Activated T-cell treated with anti-CD3 and anti-CD28 coated beads, Interleukin-2, amount 50 U/mL, for 4 hours (primary cell): ENCODE measurements around the gene TAF10. TPM values are rescaled to one million over a fixed set of nuclear protein-coding genes. Genes with fewer than 3 reads are reported as not detected.

Experiments used
- ATAC-seq, 2 donors: fragments of 200-7000 bp; cut with Tn5 transposase; one replicate each; pipeline ENCODE4 v1.10.0; 2021
- DNase-seq: peaks from one replicate; pipeline ENCODE4 v3.0.0-alpha.2; 2020
- H3K27me3 Mint-ChIP-seq: one replicate; pipeline ENCODE4 v1.8.0; 2021; ENCODE audit warnings: low read depth, mixed read lengths
- H3K36me3 Mint-ChIP-seq: one replicate; pipeline ENCODE4 v1.8.0; 2022; ENCODE audit warnings: mixed read lengths; ENCODE audit not compliant: insufficient read depth
- H3K4me1 Mint-ChIP-seq: one replicate; pipeline ENCODE4 v1.8.0; 2021; ENCODE audit warnings: low read depth, mixed read lengths
- H3K4me3 Mint-ChIP-seq: one replicate; pipeline ENCODE4 v1.8.0; 2021; ENCODE audit warnings: mild to moderate bottlenecking, moderate library complexity, mixed read lengths
- H3K9me3 Mint-ChIP-seq: one replicate; pipeline ENCODE4 v1.8.0; 2021; ENCODE audit warnings: mixed read lengths
- total RNA-seq, 3 donors: library from RNA; stranded (reverse); gene quantifications; one replicate each; pipeline ENCODE4 v1.2.1, GENCODE V29; 2021

Gene TAF10
- 100 to 1,000 TPM; 163 to 191 (median 188) TPM for total RNA-seq

DNA sequence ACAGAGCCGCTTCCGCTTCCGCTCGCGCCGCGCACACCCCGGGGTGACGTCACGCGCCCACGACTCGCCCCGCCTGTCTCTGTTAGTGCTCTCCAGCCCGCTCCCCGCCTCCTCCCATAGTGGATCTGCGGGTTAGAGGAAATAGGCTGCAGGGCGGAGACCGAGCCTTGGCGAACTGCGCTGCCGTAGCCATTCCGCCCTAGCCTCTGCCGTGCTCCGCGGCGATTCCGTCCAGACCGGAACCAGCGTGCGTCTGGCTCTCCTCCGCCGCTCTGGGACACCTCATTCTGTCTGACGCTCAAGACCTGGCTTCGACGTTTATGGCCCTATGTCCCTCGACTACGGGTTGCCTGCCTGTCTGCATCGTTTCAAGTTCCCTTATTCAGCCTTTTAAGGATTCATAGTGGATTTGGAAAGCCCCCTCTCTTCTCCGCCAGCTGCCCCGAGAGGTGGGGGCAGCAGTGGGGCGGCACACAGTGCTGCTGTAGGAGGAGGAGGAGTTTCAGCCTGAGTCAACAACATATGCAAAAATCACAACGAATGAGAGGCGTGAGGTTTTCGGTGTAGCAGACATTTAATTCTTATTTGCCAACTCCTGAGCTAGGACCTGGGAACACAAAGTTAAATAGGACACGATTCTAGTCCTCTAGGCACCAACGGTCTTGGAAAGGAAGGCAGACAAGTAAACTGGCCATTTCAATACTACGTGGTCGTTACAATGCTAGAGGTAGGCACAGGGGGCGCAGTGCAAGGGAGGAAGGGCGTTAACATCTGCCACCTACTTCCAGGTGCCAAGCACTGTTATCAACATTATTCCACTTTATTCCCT lies at the start of gene TAF10:
Gene TAF10 (minus strand): TSS at position 4 of the 829 bp plus-strand sequence. CDS start 27 bp downstream, outside the sequence.
- Mint-ChIP-seq H3K27me3 (no peaks in the 10 kb centered on the region), H3K4me3 (peak within 1 kb of the TSS; percentile 91), H3K9me3 (no peaks in the 10 kb centered on the region), H3K4me1 (peaks cover 45% of the 10 kb centered on the region), H3K36me3 (peaks cover 37% of the 10 kb centered on the region)
- peak; percentile 95 for DNase-seq
- peak; percentile 84 to 86 for ATAC-seq

DNA sequence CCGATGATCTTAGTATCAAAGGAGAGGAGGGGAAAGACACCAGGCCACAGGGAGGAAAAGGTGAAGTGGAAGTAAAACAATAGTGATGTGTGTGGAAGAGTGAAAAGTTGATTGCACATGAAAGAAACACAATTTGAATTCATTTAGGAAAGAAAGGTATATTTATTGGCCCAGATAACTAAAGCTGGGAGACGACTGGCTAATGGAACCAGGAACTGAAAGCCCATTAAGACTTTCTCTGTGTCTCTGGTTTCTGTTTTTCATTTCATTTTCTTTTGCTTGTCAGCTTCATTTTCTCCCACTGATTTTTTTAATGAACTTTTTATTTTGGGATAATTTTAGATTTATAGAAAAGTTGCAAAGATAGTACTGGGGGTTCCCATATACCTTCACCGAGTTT lies 48.7 kb upstream of the TAF10 start:
- Mint-ChIP-seq H3K4me1 (peaks cover 9% of the 10 kb centered on the region), H3K36me3 (no peaks in the 10 kb centered on the region), H3K4me3 (no peak overlapping the region), H3K27me3 (peaks cover 3% of the 10 kb centered on the region), H3K9me3 (no peaks in the 10 kb centered on the region)
- no peak for ATAC-seq
- no peak for DNase-seq

DNA sequence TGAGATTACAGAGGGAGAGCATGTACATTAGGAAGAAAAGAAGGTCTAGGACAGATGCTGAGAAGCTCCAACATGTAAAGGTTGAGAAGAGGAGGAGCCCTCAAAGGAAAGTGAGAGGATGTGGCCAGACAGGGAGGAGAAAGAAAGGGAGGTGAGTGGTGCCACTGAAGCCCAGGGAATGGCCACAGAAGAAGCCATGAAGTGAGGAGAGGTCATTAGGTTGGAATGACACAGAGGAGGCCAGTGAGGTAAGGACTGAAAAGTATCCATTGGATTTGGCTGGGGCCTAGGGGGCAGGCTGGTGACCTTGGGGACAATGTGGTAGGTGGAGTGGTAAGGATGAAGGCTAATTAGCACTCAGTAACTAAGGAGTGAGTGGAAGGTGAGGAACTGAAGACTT lies 46.6 kb upstream of the TAF10 start:
- Mint-ChIP-seq H3K9me3 (no peaks in the 10 kb centered on the region), H3K27me3 (peaks cover 3% of the 10 kb centered on the region)
- DNase-seq, result no peak

DNA sequence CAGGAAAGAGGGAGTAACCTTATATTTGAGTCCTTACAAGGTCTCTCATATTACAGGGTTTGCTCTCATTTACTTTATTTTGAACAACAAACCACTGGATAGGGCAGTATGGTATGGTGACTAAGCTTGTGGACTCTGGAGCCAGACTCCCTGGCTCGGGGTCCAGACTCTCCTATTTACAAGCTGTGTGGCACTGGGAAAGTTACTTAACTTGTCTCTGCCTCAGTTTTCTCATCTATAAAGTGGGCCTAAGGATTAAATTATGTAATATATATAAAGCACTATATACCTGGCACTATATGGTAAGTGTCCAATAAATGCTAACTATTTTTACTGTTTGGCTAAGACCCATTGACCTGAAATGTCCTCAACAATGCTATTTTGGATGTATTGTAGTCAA lies 45.3 kb upstream of the TAF10 start:
- no peaks in the 10 kb centered on the region for H3K9me3 Mint-ChIP-seq
- ATAC-seq (no peak), DNase-seq (no peak)
- peaks cover 3% of the 10 kb centered on the region for H3K27me3 Mint-ChIP-seq
- peak overlapping the region; percentile 48 for H3K4me3 Mint-ChIP-seq
- H3K36me3 Mint-ChIP-seq, result no peaks in the 10 kb centered on the region
- peaks cover 3% of the 10 kb centered on the region for H3K4me1 Mint-ChIP-seq

More for the DNA sequence above, 46.6 kb upstream of the TAF10 start:
- no peaks in the 10 kb centered on the region for H3K36me3 Mint-ChIP-seq
- peaks cover 5% of the 10 kb centered on the region for H3K4me1 Mint-ChIP-seq
- H3K4me3 Mint-ChIP-seq, result no peak overlapping the region
- ATAC-seq, result no peak

DNA sequence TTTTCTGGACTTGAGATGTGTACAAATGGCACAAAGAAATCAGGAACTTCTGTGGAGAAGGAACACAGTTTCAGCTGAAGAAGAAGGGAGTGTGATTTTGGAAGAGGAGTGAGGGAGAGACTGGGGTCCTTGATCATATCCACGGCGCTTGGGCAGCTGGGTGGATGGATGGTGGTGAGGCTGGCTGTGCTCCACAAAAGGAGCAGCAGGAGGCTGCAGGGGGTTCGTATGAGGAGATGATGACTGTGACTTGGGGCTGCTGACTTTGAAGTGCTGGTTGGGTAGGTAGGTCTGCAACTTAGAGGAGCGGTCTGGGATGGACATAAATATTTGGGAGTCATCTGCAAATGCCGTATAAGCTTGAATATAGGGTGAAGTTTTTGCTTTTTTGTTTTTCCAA lies 44.9 kb upstream of the TAF10 start:
- H3K4me3 Mint-ChIP-seq, result peak overlapping the region; percentile 48
- no peak for ATAC-seq
- no peaks in the 10 kb centered on the region for H3K36me3 Mint-ChIP-seq
- no peaks in the 10 kb centered on the region for H3K9me3 Mint-ChIP-seq
- H3K4me1 Mint-ChIP-seq, result peaks cover 3% of the 10 kb centered on the region
- no peak for DNase-seq
- peaks cover 3% of the 10 kb centered on the region for H3K27me3 Mint-ChIP-seq

DNA sequence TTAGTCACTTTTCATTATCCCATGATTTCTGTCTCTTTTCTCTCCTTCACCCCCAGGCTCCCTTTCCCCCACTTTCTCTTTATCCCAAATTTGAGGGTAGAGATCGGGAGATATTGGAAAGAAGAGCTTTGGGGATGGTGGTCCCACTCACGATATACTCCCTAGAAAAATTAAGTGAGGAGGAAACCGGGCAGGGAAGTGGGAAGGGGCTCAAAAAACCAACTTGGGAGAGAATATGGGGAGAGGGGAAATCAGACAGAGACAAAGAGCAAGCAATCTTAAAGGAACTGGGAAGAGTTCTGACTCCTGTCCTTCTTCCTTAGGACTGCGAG lies 44.5 kb upstream of the TAF10 start:
- Mint-ChIP-seq H3K36me3 (no peaks in the 10 kb centered on the region), H3K27me3 (peaks cover 3% of the 10 kb centered on the region), H3K4me3 (peak overlapping the region; percentile 48), H3K4me1 (peaks cover 3% of the 10 kb centered on the region), H3K9me3 (no peaks in the 10 kb centered on the region)
- no peak for ATAC-seq
- no peak for DNase-seq

DNA sequence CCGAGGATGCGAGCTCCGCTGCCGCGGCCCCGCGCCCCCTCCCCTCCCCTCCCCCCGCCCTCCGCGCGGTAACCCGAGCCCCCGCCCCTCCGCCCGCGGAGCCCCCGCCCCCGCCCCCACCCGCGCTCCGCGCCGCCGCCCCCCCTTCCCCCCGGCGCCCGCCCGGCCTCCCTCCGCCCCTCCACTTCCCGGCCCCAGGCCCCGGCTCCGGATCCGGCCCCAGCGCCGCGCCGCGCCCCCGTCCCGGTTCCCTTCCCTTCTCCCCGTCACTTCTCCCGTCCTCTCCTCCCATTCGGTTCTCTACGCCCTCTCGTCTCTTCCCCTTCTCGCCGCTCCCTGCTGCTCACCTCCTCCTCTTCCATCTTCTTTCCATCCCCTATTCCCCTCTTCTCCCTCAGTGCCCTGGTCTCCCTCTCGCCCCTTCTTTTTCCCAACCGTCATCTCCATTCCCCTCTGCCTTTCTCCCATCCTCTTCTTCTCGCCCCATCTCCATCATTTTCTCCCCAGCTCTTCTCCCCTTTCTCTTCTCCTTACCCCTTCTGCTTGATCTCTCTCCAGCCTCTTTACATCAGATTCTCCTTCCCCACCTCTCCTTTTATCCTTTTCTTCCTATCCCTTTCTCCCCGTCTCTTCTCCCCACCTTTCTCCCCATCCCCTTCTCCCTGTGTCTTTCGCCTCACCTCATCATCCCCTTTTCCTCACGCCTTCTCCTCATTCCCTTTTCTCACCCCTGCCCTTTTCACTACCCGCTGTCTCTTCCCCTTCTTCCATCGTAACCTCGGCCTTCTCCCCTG lies 44.0 kb upstream of the TAF10 start, which contains the start of gene DCHS1:
Gene DCHS1 (minus strand): TSS at position 20 of the 794 bp plus-strand sequence. CDS start 14,196 bp downstream, outside the sequence.
- peaks cover 3% of the 10 kb centered on the region for H3K27me3 Mint-ChIP-seq
- H3K4me1 Mint-ChIP-seq, result peaks cover 3% of the 10 kb centered on the region
- H3K36me3 Mint-ChIP-seq, result no peaks in the 10 kb centered on the region
- H3K4me3 Mint-ChIP-seq, result peak within 1 kb of the TSS; percentile 58
- no peaks in the 10 kb centered on the region for H3K9me3 Mint-ChIP-seq
- DNase-seq (no peak), ATAC-seq (no peak)

DNA sequence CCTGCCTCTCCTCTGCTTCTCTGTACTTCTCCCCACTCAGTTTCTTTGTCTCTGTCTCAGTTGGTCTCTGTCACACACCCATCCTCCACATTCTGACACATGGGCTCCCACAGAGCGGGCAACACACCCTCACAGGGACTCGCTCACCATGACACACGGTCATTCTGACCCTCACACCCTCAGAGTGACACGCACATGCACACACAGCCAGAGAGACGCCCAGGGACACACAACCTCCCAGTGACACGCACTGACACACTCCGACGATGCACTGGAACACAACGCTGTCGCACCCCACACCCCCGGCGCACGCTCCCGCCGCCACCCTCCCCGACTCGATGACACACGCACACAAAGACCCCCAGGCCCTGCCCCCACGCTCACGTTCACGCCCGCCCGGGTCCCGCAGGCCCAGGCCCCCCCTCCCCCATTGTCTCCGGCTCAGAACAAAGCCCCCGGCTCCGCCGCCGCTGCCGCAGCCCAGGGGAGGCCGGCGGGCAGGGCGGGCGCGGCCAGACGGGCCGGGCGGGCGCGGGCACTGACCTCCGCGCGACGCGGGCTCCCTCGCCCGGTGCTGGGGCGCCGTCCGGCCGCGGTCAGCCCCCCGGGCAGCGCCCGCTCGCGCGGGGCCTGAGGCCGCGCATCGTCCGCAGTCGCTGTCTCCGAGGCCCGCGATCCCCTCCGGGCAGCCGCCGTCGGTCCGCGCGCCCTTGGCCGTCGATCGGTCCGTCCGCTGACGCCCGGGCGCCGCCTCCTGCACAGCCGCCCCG lies 43.2 kb upstream of the TAF10 start:
- DNase-seq (peak; percentile 35), ATAC-seq (peak; percentile 61 to 69)
- H3K4me1 Mint-ChIP-seq, result peaks cover 3% of the 10 kb centered on the region
- H3K4me3 Mint-ChIP-seq, result no peak overlapping the region
- no peaks in the 10 kb centered on the region for H3K36me3 Mint-ChIP-seq
- peaks cover 3% of the 10 kb centered on the region for H3K27me3 Mint-ChIP-seq
- no peaks in the 10 kb centered on the region for H3K9me3 Mint-ChIP-seq

DNA sequence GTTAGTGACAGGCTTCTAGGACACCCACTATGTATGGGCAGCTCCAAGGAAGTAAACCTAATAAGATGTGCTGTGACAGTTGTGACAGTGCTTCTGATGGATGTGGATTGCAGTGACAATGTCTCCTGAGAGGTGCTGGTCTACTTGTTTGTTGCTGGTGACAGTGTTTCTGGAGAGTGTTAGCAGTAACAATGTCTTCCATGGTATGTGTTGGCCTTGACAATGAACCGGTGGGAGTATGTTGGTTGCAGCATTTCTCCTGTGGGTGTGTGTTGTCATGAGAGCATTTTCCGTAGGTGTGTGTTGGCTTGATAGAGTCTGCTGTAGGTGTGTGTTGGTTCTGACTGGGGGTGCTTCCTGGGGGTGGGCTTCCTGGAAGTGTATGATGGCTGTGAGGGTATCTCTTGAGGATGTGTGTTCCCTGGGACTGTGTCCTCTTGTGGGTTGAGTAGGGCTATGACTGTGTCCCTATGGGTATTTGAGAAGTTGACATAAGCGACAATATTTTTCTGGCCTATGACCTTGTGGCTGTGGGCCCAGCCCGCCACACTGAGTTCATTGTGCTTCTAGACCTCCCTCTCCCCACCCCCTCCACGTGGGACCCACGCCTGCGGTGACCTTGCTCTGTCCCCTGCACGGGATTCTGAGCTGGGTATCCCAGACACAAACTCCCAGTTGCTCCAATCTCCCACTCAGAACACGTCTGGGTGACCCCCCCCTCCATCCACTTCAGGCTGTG lies 42.4 kb upstream of the TAF10 start:
- Mint-ChIP-seq H3K36me3 (no peaks in the 10 kb centered on the region), H3K9me3 (no peaks in the 10 kb centered on the region), H3K27me3 (peaks cover 3% of the 10 kb centered on the region), H3K4me3 (no peak overlapping the region), H3K4me1 (peaks cover 3% of the 10 kb centered on the region)
- ATAC-seq (peak in 1 of 2 donors; percentile 6), DNase-seq (no peak)

DNA sequence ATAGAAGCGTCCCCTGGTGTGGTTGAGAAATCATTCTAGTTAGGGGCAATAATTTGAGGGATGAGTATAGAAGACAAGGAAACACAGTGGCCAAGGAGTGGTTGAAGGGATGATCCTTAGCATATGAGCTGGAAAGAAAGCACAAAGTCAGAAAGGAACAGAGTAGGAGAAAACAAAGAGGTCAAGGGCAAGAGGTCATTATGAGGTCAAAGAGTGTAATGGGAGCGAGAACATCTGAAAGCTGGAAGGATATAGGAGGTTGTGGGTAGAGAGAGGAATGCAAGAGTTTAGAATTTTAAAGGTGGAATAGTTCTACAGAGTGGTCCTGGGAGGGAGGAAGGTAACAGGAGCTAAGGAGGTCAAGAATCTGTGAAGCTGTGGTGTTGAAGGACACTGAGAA lies 41.6 kb upstream of the TAF10 start:
- no peaks in the 10 kb centered on the region for H3K36me3 Mint-ChIP-seq
- DNase-seq, result no peak
- no peaks in the 10 kb centered on the region for H3K9me3 Mint-ChIP-seq
- H3K27me3 Mint-ChIP-seq, result peaks cover 3% of the 10 kb centered on the region
- H3K4me3 Mint-ChIP-seq, result no peak overlapping the region
- H3K4me1 Mint-ChIP-seq, result peaks cover 3% of the 10 kb centered on the region
- ATAC-seq, result no peak

DNA sequence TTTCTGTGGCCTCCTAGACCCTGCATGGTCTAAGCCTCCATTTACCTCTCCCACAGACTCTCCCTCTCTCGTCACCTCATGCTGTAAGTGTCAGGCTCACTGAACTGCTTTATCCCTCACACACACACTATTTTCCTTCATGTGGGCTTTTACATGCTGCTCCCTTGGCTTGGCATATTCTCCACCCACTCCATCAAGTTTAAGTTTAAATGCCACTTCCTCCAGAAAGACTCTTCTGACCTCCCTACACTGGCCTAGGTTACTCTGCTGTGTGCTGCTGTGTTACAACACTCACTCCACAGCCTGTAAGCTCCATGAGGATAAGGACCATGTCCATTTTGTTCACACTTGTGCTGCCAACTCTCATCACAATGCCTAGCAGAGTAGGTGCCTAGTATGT lies 41.1 kb upstream of the TAF10 start:
- no peaks in the 10 kb centered on the region for H3K9me3 Mint-ChIP-seq
- H3K27me3 Mint-ChIP-seq, result peaks cover 3% of the 10 kb centered on the region
- DNase-seq, result no peak
- no peak for ATAC-seq
- H3K4me1 Mint-ChIP-seq, result peaks cover 3% of the 10 kb centered on the region
- H3K36me3 Mint-ChIP-seq, result no peaks in the 10 kb centered on the region
- H3K4me3 Mint-ChIP-seq, result no peak overlapping the region

DNA sequence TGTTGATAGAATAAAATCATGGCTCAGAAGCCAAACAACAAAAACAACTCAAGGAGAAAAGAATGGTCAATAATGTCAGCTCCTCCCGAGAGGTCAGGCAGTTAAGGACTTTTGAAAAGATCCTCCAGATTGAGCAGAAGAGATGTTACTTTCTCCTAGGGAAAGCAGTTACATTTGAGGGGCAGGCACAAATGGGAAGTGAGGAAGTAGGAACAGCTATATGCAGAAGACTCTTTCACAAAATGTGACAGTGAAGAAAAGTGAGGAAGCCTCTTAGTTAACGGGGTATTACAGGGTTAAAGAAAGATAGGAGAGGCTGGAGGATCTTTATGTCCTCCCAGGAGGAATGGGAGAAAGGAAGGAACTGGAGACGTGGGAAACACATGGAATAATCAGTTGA lies 40.2 kb upstream of the TAF10 start:
- no peaks in the 10 kb centered on the region for H3K36me3 Mint-ChIP-seq
- peaks cover 3% of the 10 kb centered on the region for H3K4me1 Mint-ChIP-seq
- no peak overlapping the region for H3K4me3 Mint-ChIP-seq
- no peaks in the 10 kb centered on the region for H3K9me3 Mint-ChIP-seq
- ATAC-seq (no peak), DNase-seq (no peak)
- H3K27me3 Mint-ChIP-seq, result peaks cover 3% of the 10 kb centered on the region

DNA sequence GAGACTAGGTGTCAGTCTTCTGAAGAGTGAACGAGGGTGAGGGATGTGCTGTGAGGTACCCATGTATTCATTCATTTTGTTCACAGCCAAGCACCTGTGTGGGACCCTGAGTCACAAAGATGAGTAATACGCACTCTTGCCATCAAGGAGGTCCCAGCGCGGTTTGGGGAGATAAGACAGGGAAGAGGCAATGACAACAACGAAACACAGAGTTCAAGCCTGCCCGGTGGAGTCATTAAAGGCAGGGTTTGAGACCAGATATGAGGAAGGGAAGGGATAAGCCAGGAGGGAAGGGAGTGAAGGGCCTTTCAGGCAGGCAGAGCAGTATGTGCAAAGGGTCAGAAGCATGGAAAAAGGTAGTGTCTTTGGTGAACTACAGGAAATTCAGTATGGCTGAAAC lies 39.0 kb upstream of the TAF10 start:
- H3K9me3 Mint-ChIP-seq, result no peaks in the 10 kb centered on the region
- H3K4me1 Mint-ChIP-seq, result peaks cover under 1% of the 10 kb centered on the region
- peak; percentile 66 to 67 for ATAC-seq
- no peaks in the 10 kb centered on the region for H3K36me3 Mint-ChIP-seq
- no peaks in the 10 kb centered on the region for H3K27me3 Mint-ChIP-seq
- DNase-seq, result peak; percentile 43
- no peak overlapping the region for H3K4me3 Mint-ChIP-seq

DNA sequence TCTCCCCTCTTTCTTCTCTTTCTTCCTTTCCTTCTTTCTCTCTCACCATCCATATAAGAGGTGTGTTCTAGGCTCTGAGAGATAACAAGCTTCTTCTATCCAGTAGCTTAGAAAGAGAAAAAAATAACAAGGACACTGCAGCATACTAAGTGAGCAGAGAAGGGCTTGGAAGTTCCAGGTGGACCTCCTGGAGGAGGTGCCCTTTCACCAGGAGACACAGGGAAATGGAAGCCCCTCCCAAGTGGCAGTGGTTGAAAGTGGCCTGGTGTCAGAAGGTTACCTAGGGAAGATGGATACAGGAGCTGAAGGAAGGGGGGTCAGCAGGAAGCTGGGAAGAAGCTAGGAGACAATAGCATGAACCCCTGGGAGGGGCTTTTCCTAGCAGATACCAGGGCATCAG lies 38.1 kb upstream of the TAF10 start:
- H3K9me3 Mint-ChIP-seq, result no peaks in the 10 kb centered on the region
- DNase-seq, result no peak
- ATAC-seq, result no peak
- no peaks in the 10 kb centered on the region for H3K4me1 Mint-ChIP-seq
- no peaks in the 10 kb centered on the region for H3K36me3 Mint-ChIP-seq
- no peaks in the 10 kb centered on the region for H3K27me3 Mint-ChIP-seq
- no peak overlapping the region for H3K4me3 Mint-ChIP-seq
